Measurements from ENCODE around the gene KCNN1.

- TF ChIP-seq POLR2A (IDR thresholded peaks at IDR 0.05) (no peak), CTCF (IDR thresholded peaks at IDR 0.05) (no peak)
Measured at GRCh38 chr19:18010149-18010548, 43.2 kb downstream of the KCNN1 start.
